Stimulated activated CD4-positive, alpha-beta T cell treated with anti-CD3 and anti-CD28 coated beads, Interleukin-2, amount 100 ng/mL, for 48 hours (primary cell): ENCODE data around the gene PAXX.

ENCODE experiments used
- DNase-seq, 2 donors: peaks; one replicate each; pipeline ENCODE4 v3.0.0-alpha.2; 2020

Gene PAXX

DNA sequence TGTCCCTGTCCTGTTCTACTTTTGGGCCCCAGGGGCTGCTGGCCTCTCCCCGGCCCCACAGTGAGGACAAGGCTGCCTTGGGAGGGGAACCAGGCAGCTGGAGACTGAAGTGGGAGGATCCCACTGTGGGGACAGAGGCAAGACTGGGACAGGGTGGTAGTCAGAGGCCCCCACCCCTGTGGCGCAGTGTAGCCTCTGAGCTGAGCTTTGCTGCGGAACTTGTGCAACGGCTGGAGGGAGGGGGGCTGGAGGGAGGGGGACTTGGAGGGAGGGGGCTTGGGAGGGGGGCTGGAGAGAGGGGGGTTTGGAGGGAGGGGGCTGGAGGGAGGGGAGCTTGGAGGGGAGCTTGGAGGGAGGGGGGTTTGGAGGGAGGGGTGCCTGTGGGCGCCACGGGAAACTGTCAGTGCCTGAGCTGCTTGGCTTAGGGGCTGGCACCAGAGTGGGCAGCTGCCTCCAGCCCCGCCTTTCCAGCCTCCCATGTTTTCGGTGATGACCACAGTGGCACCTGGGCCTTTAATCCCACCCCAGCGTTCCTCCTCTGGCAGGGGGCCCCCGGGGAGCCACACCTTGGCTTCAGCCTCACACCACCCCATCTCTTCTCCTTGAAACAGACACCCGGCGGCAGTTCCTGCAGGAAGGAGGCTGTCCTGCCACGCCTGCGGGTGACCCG, 42.0 kb downstream of the PAXX start:
- no peak for DNase-seq

DNA sequence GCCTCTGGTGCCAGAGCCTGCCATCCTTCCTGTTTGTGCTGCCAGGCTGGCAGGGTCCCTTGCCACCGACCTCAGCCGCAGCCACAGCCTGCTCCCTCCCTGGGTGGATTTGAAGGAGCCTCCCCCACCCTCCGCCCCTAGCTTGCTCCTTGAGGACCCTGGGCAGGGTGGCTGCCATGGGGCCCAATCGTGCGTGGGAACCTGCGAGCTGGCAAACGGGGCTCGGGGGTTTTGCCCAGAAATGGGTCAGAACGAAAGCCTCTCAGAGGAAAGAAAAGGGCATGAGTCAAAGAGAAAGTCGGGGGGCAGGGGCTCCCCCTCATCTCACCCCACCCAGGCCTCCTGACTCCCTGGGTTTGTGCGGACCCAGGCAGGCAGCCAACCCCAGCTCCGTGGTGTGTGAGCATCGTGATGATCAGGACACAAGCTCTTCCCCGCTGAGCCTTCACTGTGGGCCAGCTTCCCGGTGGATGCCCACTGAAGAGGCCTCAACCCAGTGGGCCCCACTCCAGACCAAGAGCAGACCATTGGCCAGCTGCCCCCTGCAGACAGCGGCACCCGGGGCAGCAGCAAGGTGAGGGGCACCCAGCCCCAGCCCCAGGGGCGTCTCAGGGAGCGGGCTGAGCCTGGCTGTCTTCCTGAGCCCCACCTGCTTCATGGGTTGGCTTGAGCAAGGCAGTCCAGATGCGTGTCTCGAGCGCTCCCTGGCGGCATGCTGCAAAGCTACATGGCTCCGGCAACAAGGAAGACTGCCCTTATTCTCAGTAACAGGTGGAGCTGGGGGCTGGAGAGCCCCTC, 42.7 kb downstream of the PAXX start:
- DNase-seq = peak; percentile 83 to 86

DNA sequence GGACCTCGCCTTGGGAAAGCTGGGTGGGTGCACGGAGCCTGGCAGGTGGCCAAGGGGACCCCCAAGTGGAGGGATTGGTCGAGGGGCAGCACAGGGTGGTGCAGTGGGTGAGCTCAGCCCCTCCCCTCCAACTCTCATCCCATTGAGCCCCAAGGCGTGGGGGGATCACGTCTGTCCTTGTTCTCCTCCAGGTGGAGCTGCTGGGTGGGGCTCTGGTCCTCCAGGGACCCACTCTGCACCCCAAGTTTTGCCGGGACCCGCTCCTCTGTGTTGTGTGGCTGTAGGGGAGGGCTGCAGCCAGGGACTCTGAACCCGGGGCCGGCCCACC, 43.2 kb downstream of the PAXX start:
- no peak for DNase-seq

DNA sequence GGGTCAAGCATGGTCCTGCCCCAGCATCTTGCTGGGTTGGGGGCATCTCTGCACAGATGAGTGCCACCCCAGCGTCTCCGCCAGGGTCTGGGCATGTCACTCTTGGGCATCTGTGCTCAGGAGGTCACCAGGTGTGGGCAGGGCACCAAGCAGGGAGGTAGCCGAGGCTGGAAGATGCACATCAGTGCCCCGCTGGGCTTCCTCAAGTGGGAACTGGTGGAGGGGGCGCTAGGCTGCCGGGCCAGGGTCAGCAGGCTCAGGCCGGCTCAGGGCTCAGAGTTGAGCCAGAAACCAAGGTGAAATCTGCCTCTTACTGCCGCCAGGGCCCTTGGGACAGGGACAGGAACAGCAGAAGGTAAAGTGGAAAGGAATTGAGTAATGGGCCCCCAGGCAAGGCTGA, 43.7 kb downstream of the PAXX start:
- DNase-seq = no peak

DNA sequence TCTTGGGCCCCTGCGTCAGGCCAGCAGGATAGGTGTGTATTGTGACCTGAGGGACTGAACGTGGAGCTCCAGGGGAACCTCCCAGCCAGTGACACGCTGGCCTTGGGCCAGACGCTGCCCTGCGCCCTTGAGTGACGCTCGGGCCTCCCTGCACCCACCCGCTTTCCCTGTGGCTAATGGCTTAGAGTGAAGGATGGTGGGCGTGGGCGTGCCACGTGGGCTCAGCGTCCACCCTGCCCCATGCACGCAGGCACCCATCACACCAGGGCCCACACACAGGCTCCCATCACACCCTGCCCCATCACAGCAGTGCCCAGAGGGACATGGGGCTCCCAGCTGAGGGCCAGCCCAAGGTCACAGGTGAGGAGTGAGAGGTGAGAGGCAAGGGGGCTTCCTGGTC, 44.8 kb downstream of the PAXX start:
- DNase-seq = no peak

DNA sequence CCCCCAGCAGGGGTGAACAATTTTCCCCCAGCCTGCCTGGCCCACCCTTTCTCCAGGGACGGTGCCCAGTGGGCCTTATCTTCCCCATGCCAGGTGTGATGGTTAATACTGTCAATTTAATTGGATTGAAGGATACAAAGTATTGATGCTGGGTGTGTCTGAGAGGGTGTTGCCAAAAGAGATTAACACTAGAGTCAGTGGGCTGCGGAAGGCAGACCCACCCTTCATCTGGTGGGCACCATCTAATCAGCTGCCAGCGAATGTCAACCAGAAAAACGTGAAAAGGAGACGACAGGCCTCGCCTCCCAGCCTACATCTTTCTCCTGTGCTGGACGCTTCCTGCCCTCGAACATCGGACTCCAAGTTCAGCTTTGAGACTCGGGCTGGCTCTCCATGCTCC, 45.3 kb downstream of the PAXX start:
- DNase-seq = no peak

DNA sequence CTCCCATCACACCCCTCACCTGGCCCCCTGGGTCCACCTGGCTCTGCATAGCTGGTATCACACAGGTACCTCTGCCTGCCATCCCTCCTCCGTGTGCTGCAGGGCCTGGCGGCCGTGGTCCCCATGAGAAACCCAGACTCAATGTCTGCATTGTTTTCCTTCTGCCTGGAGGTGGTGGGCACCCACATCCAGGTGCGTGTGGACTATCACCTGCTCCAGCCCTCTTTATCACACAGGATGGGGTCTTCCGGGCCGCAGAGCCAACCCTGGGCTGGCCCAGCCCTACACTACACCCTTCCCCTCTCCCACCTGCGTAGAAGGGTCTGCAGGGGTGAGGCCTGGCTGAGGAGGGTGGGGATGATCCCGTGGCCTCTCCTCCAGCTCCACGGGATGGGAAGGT, 46.7 kb downstream of the PAXX start:
- DNase-seq = no peak

DNA sequence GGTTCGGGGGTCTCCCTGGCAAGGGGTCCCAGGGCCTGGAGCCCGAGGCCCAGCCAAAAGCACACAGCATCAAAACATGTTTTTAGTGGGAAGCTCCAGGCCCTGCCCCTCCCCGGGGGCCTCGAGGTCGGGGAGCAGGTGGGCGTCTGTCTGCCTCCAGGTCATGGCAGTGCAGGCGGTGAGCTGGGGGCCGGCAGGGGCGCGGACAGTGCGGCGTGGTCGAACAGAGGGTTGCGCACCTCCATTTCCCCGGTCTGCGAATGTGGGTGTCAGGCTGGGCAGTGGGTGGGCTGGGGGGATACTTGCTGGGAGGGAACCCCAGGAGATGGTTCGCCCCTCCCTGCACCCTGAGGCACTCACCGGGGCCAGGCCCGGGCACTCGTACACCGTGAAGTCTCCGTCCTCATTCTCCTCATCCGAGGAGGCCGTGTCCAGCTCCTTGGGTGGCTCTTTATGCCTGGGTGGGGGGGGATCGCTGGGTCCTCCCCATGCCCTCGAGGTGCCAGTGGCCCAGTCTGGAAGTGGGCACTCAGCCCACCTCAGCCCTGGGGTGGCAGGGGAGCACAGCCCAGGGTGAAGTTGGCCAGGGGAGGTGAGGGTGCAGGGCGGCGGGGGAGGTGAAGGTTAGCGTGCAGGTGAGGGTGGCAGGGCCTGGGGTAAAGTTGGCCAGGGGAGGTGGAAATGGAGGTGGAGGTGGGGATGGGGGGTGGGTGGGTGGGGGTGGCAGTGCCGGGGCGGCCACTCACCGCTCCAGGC, 47.6 kb downstream of the PAXX start:
- no peak for DNase-seq

DNA sequence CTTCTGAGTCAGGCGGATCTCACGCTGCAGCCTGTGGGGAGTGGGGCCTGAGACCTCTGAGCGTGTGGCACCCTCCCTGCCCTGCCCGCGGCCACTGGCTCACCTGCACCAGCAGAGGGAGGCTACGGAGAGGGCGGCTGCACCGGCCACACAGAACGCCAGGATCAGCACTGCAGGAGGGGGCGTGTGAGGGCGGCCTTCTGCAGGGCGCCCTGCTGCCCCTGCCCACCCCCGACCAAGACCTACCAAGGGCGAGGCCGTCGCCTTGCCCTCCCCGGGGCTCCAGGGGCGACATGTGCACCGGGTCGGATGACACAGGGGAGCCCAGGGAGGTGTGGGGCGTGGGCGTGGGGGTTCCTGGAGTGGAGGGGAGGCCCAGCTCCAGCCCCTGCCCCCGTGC, 48.3 kb downstream of the PAXX start:
- DNase-seq = no peak

DNA sequence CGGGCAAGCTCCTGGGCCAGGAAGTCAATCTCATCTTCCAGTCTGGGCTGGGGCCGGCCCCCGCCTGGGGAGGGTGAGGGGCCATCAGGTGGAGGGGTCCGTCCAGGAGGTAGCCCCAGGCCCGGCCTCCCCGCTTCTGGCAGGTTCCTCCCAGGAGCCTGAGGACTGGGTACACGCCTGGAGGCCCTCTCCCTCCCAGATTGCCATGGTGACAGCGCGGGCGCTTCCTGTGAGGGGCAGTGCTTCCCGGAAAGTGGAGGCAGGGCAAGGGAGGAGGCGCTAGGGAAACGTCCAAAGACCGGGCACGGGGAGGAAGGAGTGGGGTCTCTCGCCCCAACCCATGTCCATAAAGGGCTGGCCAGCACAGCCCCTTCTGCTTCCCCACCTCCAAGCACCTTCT, 48.9 kb downstream of the PAXX start:
- DNase-seq = no peak

DNA sequence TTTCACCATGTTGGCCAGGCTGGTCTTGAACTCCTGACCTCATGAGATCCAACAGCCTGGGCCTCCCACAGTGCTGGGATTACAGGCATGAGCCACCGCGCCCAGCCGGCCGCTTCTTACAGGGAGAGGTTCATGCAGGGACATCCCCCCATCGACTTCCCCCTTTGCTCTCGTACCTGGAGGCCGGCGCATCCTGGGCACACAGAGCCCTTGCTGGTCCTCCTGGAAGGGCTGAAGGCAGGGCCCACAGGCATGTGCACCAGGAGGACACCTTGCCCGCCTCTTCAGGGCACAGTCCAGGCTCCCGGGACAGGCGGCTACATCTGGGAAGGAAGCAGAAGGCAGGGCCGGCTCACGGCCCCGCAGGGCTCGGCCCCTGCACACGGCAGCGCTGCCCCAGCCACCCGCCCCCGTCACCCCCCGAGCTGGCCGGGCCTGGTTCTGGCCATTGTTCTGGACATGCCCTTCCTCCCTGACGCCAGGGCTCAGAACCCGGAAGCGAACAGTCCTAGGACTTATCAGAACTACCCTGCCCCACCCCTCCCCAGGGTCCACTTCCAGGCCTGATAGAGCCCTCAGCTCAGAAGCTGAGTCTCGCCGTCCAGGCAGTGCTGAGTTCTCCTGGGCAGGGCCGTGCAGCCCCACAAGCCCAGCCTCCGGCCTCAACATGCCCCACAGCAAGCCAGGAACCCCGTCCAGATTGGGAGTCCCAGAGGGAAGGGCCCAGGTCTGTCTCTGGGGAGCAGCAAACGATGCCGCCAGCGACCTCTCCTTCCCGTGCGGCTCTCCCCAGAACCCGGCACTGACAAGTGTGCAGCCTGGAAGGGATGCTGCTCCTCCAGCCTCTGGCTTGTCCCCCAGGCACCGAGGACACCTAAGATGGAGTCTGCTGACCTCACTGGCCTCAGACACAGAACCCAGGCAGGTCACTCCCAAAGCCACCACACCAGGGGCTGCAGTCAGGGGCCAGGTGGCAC, 50.8 kb downstream of the PAXX start:
- DNase-seq = no peak
